NCI-H2196 treated with DMSO at 0.1 percent for 48 hours (cell line): ENCODE measurements around the gene MGLL.

Experiments
- DNase-seq: peaks from one replicate; lab custom pipeline; 2025; ENCODE audit not compliant: unreplicated experiment; lab: John Stamatoyannopoulos, UW

The MGLL gene

GRCh38 chr3:127678611-127679533, 143.4 kb downstream of the MGLL start:
- DNase-seq: no peak

GRCh38 chr3:127678315-127678599, 144.1 kb downstream of the MGLL start:
- no peak for DNase-seq

- DNase-seq: no peak
Observed at GRCh38 chr3:127677541-127678314, 144.6 kb downstream of the MGLL start.

- DNase-seq: no peak
Observed at GRCh38 chr3:127676921-127677351, 145.4 kb downstream of the MGLL start.

GRCh38 chr3:127676456-127676855, 145.9 kb downstream of the MGLL start:
- no peak for DNase-seq

- no peak for DNase-seq
Observed at GRCh38 chr3:127675651-127676391, 146.5 kb downstream of the MGLL start.

- no peak for DNase-seq
Observed at GRCh38 chr3:127674790-127675189, 147.5 kb downstream of the MGLL start.

- no peak for DNase-seq
Observed at GRCh38 chr3:127674101-127674721, 148.1 kb downstream of the MGLL start.

GRCh38 chr3:127673191-127674100, 148.9 kb downstream of the MGLL start:
- DNase-seq: peak; percentile 42

GRCh38 chr3:127672429-127673190, 149.7 kb downstream of the MGLL start, which contains the start of gene ABTB1:
ABTB1 (plus strand) TSS chr3:127672952; CDS start chr3:127673026, 74 bp downstream.
- peak; percentile 86 for DNase-seq

GRCh38 chr3:127671523-127672428, 150.5 kb downstream of the MGLL start:
- no peak for DNase-seq

- DNase-seq: no peak
Observed at GRCh38 chr3:127670761-127671522, 151.4 kb downstream of the MGLL start.

- DNase-seq: no peak
Observed at GRCh38 chr3:127670229-127670559, 152.1 kb downstream of the MGLL start.

GRCh38 chr3:127669541-127670228, 152.6 kb downstream of the MGLL start:
- no peak for DNase-seq

GRCh38 chr3:127668906-127669305, 153.4 kb downstream of the MGLL start:
- no peak for DNase-seq

- DNase-seq: no peak
Observed at GRCh38 chr3:127667119-127667681, 155.1 kb downstream of the MGLL start.

GRCh38 chr3:127666676-127667075, 155.6 kb downstream of the MGLL start:
- DNase-seq: no peak
